Gastroesophageal sphincter (tissue), 4 donors: Measurements from ENCODE around the gene CACNA1I. TPM values are rescaled to one million over a fixed set of nuclear protein-coding genes. Genes with fewer than 3 reads are reported as not detected.

Experiments used
- ATAC-seq: fragments of 150-250 bp; one replicate; pipeline ENCODE4 v1.9.1; 2016; ENCODE audit warnings: mild to moderate bottlenecking, moderate library complexity
- H3K27ac ChIP-seq, 4 donors: fragments of 200-600 bp; sonication (generic) in 3 of 4; 1 replicate in 3 of 4; 2 replicates in 1 of 4; pipeline ENCODE4 v1.5.1; 2016 to 2019
- H3K27me3 ChIP-seq: fragments of 200-600 bp; sonication (generic); one replicate; pipeline ENCODE4 v1.5.1; 2019
- H3K36me3 ChIP-seq, 2 donors: fragments of 200-600 bp; sonication (generic); one replicate each; pipeline ENCODE4 v1.5.1; 2019; ENCODE audit warnings: control low read depth in 1 of 2
- H3K4me1 ChIP-seq, 3 donors: fragments of 200-600 bp; sonication (generic); 1 replicate in 2 of 3; 2 replicates in 1 of 3; pipeline ENCODE4 v1.5.1; 2016 to 2019; ENCODE audit warnings: control low read depth in 2 of 3
- H3K4me3 ChIP-seq, 2 donors: fragments of 200-600 bp; sonication (generic); one replicate each; pipeline ENCODE4 v1.5.1; 2019; ENCODE audit warnings: mild to moderate bottlenecking in 1 of 2, moderate library complexity in 1 of 2
- H3K9me3 ChIP-seq, 3 donors: fragments of 200-600 bp; sonication (generic); one replicate each; pipeline ENCODE4 v1.5.1; 2017 to 2019; ENCODE audit warnings: control low read depth in 2 of 3
- EP300 ChIP-seq: sonication (generic); formaldehyde crosslinking; IDR thresholded peaks from one replicate; pipeline ENCODE4 v1.6.1; 2017; ENCODE audit warnings: antibody characterized with exemption, mild to moderate bottlenecking
- POLR2A ChIP-seq, 2 donors: fragments of 450-650 bp; IDR thresholded peaks; one replicate each; pipeline ENCODE4 v1.6.1; 2017; ENCODE audit warnings: antibody characterized with exemption in 2 of 2, mild to moderate bottlenecking in 2 of 2, moderate library complexity in 1 of 2
- POLR2AphosphoS5 ChIP-seq: sonication (generic); formaldehyde crosslinking; IDR thresholded peaks from one replicate; pipeline ENCODE4 v1.6.1; 2017; ENCODE audit warnings: antibody characterized with exemption
- WGBS, 2 donors: methylation state at CpG; one replicate each; pipeline ENCODE4 v1.1.5; 2018; ENCODE audit warnings: low coverage in 1 of 2; 5-methylcytosine and 5-hydroxymethylcytosine counted together
- total RNA-seq, 4 donors: library from RNA; depleted of rRNA; stranded (reverse); fragments of >200 nt; gene quantifications; one replicate each; pipeline ENCODE4 v1.1.0, GENCODE V29; 2016
- TF ChIP-seq, protein P1 (sequence below), 4 experiments: fragments of 200-600 bp in 2 of 4; fragments of 450-650 bp in 2 of 4; sonication (generic) in 1 of 4; IDR thresholded peaks; one replicate each; pipeline ENCODE4 v1.5.1; 2017 to 2019; ENCODE audit warnings: antibody characterized with exemption in 4 of 4, mild to moderate bottlenecking in 2 of 4, moderate library complexity in 2 of 4

The CACNA1I gene
- total RNA-seq, 4 donors from 2014 or later, result 0.04 to 0.54 (median 0.11) TPM

GRCh38 chr22:39524753-39525657 lies 45.5 kb upstream of the CACNA1I start:
- TF ChIP-seq POLR2A (IDR thresholded peaks at IDR 0.05) (no peak), POLR2AphosphoS5 (no peak), EP300 (no peak)
- TF ChIP-seq, protein P1, sequence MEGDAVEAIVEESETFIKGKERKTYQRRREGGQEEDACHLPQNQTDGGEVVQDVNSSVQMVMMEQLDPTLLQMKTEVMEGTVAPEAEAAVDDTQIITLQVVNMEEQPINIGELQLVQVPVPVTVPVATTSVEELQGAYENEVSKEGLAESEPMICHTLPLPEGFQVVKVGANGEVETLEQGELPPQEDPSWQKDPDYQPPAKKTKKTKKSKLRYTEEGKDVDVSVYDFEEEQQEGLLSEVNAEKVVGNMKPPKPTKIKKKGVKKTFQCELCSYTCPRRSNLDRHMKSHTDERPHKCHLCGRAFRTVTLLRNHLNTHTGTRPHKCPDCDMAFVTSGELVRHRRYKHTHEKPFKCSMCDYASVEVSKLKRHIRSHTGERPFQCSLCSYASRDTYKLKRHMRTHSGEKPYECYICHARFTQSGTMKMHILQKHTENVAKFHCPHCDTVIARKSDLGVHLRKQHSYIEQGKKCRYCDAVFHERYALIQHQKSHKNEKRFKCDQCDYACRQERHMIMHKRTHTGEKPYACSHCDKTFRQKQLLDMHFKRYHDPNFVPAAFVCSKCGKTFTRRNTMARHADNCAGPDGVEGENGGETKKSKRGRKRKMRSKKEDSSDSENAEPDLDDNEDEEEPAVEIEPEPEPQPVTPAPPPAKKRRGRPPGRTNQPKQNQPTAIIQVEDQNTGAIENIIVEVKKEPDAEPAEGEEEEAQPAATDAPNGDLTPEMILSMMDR (IDR thresholded peaks at IDR 0.05), result no peak
- Histone ChIP-seq H3K4me1 (peaks cover 0 to 85% (median 62%) of the 10 kb centered on the region in 3 donors), H3K36me3 (peaks cover 6 to 67% of the 10 kb centered on the region in 2 donors), H3K9me3 (no peaks in the 10 kb centered on the region), H3K4me3 (peak overlapping the region in 1 of 2 donors; percentile 100), H3K27ac (peak overlapping the region in 3 of 4 donors; percentile 98 to 100 (median 100)), H3K27me3 (no peaks in the 10 kb centered on the region)
- no peak for ATAC-seq
- WGBS, 2 donors, result 14 to 33% methylated on average over 1 of the region's 10 CpGs

GRCh38 chr22:39525658-39525975 lies 44.9 kb upstream of the CACNA1I start:
- ATAC-seq, result no peak
- TF ChIP-seq EP300 (no peak), POLR2AphosphoS5 (no peak), POLR2A (IDR thresholded peaks at IDR 0.05) (no peak)
- TF ChIP-seq, protein P1 (IDR thresholded peaks at IDR 0.05), result no peak
- no peaks in the 10 kb centered on the region for H3K9me3 ChIP-seq
- H3K36me3 ChIP-seq, result peaks cover 6 to 73% of the 10 kb centered on the region in 2 donors
- 33 to 51% methylated on average over 3 to 4 of the region's 4 CpGs for WGBS, 2 donors
- H3K27me3 ChIP-seq, result no peaks in the 10 kb centered on the region
- peaks cover 0 to 91% (median 68%) of the 10 kb centered on the region in 3 donors for H3K4me1 ChIP-seq
- no peak overlapping the region for H3K4me3 ChIP-seq
- H3K27ac ChIP-seq, result peak overlapping the region in 3 of 4 donors; percentile 98 to 100 (median 100)

DNA sequence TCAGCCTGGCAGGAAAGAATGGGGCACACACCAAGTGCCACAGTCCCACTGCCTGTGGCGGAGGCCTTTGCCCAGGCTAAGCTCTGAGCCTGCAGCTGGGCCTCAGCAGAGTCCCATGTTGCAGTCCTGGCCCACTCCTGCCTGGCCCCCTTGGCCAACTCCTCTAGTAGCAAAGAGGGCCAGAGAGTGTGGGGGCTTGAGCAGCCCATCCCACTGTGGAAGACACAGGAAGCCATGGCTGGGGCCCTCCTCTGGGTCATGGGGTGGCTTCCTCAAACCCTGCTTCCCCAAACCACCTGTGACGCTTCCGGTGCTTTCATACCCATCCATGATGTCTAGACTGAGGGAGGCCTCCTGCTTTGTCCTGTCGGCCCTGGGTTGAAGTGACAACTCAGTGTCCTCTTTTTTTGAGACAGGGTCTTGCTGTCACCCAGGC lies 43.8 kb upstream of the CACNA1I start:
- Histone ChIP-seq H3K4me3 (no peak overlapping the region), H3K27ac (peak overlapping the region in 3 of 4 donors; percentile 71 to 100 (median 73)), H3K9me3 (no peaks in the 10 kb centered on the region), H3K27me3 (no peaks in the 10 kb centered on the region), H3K4me1 (peaks cover 2 to 99% (median 77%) of the 10 kb centered on the region in 3 donors), H3K36me3 (peaks cover 2 to 65% of the 10 kb centered on the region in 2 donors)
- 56% methylated on average over 2 of the region's 4 CpGs; no CpG with 5 or more reads in 1 of the 2 donors for WGBS, 2 donors
- TF ChIP-seq EP300 (no peak), POLR2A (IDR thresholded peaks at IDR 0.05) (no peak), POLR2AphosphoS5 (no peak)
- TF ChIP-seq, protein P1 (IDR thresholded peaks at IDR 0.05), result no peak
- ATAC-seq, result no peak

DNA sequence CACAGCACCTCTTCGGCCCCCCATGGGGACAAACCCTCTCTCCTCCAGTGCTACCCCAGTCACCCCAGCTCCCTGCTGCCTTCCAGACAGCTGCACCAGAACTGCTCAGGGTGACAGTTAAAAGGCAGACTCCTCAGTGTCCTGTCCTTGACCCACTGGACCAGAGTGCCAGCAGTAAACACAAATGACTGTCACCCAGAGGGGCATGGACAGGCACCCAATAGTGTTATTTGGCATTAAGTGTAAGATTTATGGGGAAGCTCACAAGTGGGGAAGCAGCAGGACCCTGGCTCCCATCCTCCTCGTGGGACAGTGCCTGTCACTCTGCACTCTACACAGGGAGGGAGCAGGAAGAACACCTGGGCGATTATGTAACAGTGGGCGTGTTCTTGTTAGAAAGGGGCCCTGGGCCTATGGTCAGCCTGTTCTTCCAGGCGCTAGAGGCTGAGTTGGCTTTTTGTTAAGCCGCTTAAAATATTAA lies 43.0 kb upstream of the CACNA1I start:
- peak overlapping the region in 3 of 4 donors; percentile 71 to 100 (median 73) for H3K27ac ChIP-seq
- 38 to 50% methylated on average over 3 to 5 of the region's 6 CpGs for WGBS, 2 donors
- peaks cover 0 to 57% of the 10 kb centered on the region in 2 donors for H3K36me3 ChIP-seq
- no peaks in the 10 kb centered on the region for H3K27me3 ChIP-seq
- peaks cover 2 to 96% (median 75%) of the 10 kb centered on the region in 3 donors for H3K4me1 ChIP-seq
- TF ChIP-seq EP300 (no peak), POLR2A (IDR thresholded peaks at IDR 0.05) (no peak), POLR2AphosphoS5 (no peak)
- TF ChIP-seq, protein P1 (IDR thresholded peaks at IDR 0.05), result no peak
- H3K4me3 ChIP-seq, result no peak overlapping the region
- no peaks in the 10 kb centered on the region for H3K9me3 ChIP-seq
- no peak for ATAC-seq
